Measurements from ENCODE around the gene ADA. TPM values are rescaled to one million over a fixed set of nuclear protein-coding genes. Genes with fewer than 3 reads are reported as not detected.

ADA gene
- total RNA-seq, 2 donors from 2014 or later = 12.8 to 15.9 TPM

GRCh38 chr20:44624743-44625271 lies 26.7 kb downstream of the ADA start:
- DNase-seq = no peak
- Histone ChIP-seq H3K4me1 (ENCODE audit: control insufficient read depth, insufficient read depth, low read length) (peaks cover 4% of the 10 kb centered on the region), H3K4me3 (ENCODE audit: low read length) (no peak overlapping the region), H3K9ac (ENCODE audit: extremely low read depth, low read length, poor library complexity, severe bottlenecking) (no peak overlapping the region), H3K27me3 (ENCODE audit: control insufficient read depth, insufficient read depth, low read length, poor library complexity, severe bottlenecking) (no peaks in the 10 kb centered on the region), H3K27ac (ENCODE audit: low read depth, low read length) (no peak overlapping the region), H3K36me3 (ENCODE audit: control insufficient read depth, insufficient read depth, low read length) (peaks cover 15% of the 10 kb centered on the region), H3K9me3 (ENCODE audit: control insufficient read depth, low read length) (peaks cover 9% of the 10 kb centered on the region)
- 85 to 86% methylated on average over 6 of the region's 6 CpGs for WGBS, 2 experiments (ENCODE audit: insufficient coverage in 1 of 2, insufficient read length in 1 of 2)
- peaks cover 3% of the 10 kb centered on the region for H3K4me1 Mint-ChIP-seq
- peaks cover 12% of the 10 kb centered on the region for H3K9me3 Mint-ChIP-seq
- no peak overlapping the region for H3K4me3 Mint-ChIP-seq
- peaks cover 39% of the 10 kb centered on the region for H3K36me3 Mint-ChIP-seq (ENCODE audit: low read depth)
- H3K27ac Mint-ChIP-seq = no peak overlapping the region
- TF ChIP-seq, protein P1, sequence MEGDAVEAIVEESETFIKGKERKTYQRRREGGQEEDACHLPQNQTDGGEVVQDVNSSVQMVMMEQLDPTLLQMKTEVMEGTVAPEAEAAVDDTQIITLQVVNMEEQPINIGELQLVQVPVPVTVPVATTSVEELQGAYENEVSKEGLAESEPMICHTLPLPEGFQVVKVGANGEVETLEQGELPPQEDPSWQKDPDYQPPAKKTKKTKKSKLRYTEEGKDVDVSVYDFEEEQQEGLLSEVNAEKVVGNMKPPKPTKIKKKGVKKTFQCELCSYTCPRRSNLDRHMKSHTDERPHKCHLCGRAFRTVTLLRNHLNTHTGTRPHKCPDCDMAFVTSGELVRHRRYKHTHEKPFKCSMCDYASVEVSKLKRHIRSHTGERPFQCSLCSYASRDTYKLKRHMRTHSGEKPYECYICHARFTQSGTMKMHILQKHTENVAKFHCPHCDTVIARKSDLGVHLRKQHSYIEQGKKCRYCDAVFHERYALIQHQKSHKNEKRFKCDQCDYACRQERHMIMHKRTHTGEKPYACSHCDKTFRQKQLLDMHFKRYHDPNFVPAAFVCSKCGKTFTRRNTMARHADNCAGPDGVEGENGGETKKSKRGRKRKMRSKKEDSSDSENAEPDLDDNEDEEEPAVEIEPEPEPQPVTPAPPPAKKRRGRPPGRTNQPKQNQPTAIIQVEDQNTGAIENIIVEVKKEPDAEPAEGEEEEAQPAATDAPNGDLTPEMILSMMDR (conservative IDR thresholded peaks at IDR 0.05) = no peak
- H3K27me3 Mint-ChIP-seq (ENCODE audit: insufficient read depth) = peaks cover 33% of the 10 kb centered on the region

GRCh38 chr20:44624152-44624551 lies 27.3 kb downstream of the ADA start:
- Histone ChIP-seq H3K4me3 (ENCODE audit: low read length) (no peak overlapping the region), H3K4me1 (ENCODE audit: control insufficient read depth, insufficient read depth, low read length) (peaks cover 4% of the 10 kb centered on the region), H3K27ac (ENCODE audit: low read depth, low read length) (no peak overlapping the region), H3K27me3 (ENCODE audit: control insufficient read depth, insufficient read depth, low read length, poor library complexity, severe bottlenecking) (no peaks in the 10 kb centered on the region), H3K36me3 (ENCODE audit: control insufficient read depth, insufficient read depth, low read length) (peaks cover 15% of the 10 kb centered on the region), H3K9me3 (ENCODE audit: control insufficient read depth, low read length) (peaks cover 9% of the 10 kb centered on the region), H3K9ac (ENCODE audit: extremely low read depth, low read length, poor library complexity, severe bottlenecking) (no peak overlapping the region)
- Mint-ChIP-seq H3K9me3 (peaks cover 12% of the 10 kb centered on the region), H3K4me1 (peaks cover 3% of the 10 kb centered on the region), H3K36me3 (ENCODE audit: low read depth) (peaks cover 46% of the 10 kb centered on the region), H3K4me3 (no peak overlapping the region), H3K27ac (no peak overlapping the region), H3K27me3 (ENCODE audit: insufficient read depth) (peaks cover 39% of the 10 kb centered on the region)
- DNase-seq = no peak
- TF ChIP-seq, protein P1 (conservative IDR thresholded peaks at IDR 0.05) = no peak
- WGBS, 2 experiments (ENCODE audit: insufficient coverage in 1 of 2, insufficient read length in 1 of 2) = 94% methylated on average over 2 to 4 of the region's 4 CpGs

DNA sequence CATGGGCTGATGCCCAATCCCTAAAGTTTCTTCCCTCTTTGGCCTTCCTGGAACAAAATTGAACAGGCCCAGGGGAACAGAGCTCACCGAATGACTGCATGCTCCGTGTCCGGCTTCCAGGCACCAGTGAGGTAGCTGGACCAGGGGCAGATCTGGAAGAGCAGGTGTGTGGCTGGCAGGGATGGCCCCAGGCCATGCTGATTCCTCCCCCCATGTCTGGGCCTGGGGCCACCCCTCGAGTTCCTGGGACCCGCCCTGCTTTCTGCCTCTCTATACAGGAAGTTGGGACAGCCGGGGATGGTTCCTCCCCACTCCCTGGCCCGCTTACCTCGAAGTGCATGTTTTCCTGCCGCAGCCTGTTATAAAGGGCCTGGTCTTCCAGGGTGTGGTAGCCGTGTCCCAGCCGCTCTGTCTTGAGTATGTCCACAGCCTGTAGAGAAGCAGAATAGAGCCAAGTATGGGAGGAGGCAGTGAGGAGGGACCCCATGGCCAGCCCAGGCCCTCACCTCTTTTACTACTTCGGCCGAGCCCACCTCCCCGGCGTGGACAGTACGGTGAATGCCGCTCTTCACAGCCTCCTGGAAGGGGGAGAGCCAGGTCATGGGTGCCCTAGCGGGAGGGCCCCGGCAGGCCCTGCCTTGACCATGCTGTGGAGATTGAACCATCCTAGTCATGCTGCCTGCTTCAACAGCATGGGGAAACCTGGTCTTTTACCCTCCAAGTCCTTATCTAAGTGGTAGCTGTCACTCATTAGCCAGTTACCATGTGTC lies 28.8 kb downstream of the ADA start:
- no peak overlapping the region for H3K9ac ChIP-seq (ENCODE audit: extremely low read depth, low read length, poor library complexity, severe bottlenecking)
- no peak overlapping the region for H3K27ac Mint-ChIP-seq
- peaks cover 3% of the 10 kb centered on the region for H3K4me1 ChIP-seq (ENCODE audit: control insufficient read depth, insufficient read depth, low read length)
- H3K9me3 ChIP-seq (ENCODE audit: control insufficient read depth, low read length) = peaks cover 9% of the 10 kb centered on the region
- peaks cover 3% of the 10 kb centered on the region for H3K4me1 Mint-ChIP-seq
- no peaks in the 10 kb centered on the region for H3K27me3 ChIP-seq (ENCODE audit: control insufficient read depth, insufficient read depth, low read length, poor library complexity, severe bottlenecking)
- peaks cover 12% of the 10 kb centered on the region for H3K9me3 Mint-ChIP-seq
- no peak overlapping the region for H3K4me3 ChIP-seq (ENCODE audit: low read length)
- H3K27me3 Mint-ChIP-seq (ENCODE audit: insufficient read depth) = peaks cover 53% of the 10 kb centered on the region
- H3K4me3 Mint-ChIP-seq = no peak overlapping the region
- DNase-seq = no peak
- TF ChIP-seq, protein P1 (conservative IDR thresholded peaks at IDR 0.05) = no peak
- peaks cover 24% of the 10 kb centered on the region for H3K36me3 ChIP-seq (ENCODE audit: control insufficient read depth, insufficient read depth, low read length)
- no peak overlapping the region for H3K27ac ChIP-seq (ENCODE audit: low read depth, low read length)
- peaks cover 60% of the 10 kb centered on the region for H3K36me3 Mint-ChIP-seq (ENCODE audit: low read depth)
- WGBS, 2 experiments (ENCODE audit: insufficient coverage in 1 of 2, insufficient read length in 1 of 2) = 92 to 98% methylated on average over 7 to 19 of the region's 19 CpGs
